Measurements from ENCODE around the gene ADIG.

DNA sequence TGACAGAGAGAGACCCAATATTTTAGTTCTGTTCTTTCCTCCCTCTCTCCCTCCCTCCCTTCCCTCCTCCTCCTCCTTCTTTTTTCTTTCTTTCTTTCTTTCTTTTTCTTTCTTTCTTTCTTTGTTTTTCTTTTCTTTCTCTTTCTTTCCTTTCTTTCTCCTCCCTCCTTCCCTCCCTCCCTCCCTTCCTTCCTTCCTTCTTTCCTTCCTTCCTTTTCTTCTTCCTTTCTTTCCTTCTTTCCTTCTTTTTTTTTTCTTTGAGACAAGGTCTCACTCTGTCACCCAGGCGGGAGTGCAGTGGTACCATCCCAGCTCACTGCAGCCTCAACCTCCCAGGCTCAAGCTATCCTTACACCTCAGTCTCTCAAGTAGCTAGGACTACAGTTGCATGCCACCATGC, 49.0 kb downstream of the ADIG start:
- TF ChIP-seq ZNF274 (IDR thresholded peaks at IDR 0.05; ENCODE audit: low read depth, low read length): no peak
- TF ChIP-seq SUZ12 (IDR thresholded peaks at IDR 0.05; ENCODE audit: extremely low read depth, insufficient read depth, insufficient read length): no peak

Measured in NT2/D1 (cell line).